Endothelial cell of umbilical vein (primary cell): Measurements from ENCODE around the gene TTLL9.

Experiments
- GATA2 ChIP-seq: IDR thresholded peaks from 2 replicates; pipeline ENCODE4 v1.7.0; 2011; ENCODE audit warnings: low read depth, mild to moderate bottlenecking, moderate library complexity, mixed read lengths, low read length; ENCODE audit not compliant: insufficient read length, insufficient read depth
- JUN ChIP-seq: IDR thresholded peaks from 2 replicates; pipeline ENCODE4 v1.6.1; 2011; ENCODE audit warnings: borderline replicate concordance, low read depth; ENCODE audit not compliant: insufficient read length, insufficient read depth
- POLR2AphosphoS5 ChIP-seq: IDR thresholded peaks from 2 replicates; pipeline ENCODE4 v1.6.1; 2012; ENCODE audit warnings: low read depth, mild to moderate bottlenecking, control low read depth, low read length, moderate library complexity; ENCODE audit not compliant: insufficient read depth
- TF ChIP-seq, protein P1 (sequence below), 2 donors: IDR thresholded peaks; 1 replicate in 1 of 2; 2 replicates in 1 of 2; pipeline ENCODE4 v1.5.1; 2011; ENCODE audit warnings: low read length in 2 of 2, mild to moderate bottlenecking in 2 of 2, moderate library complexity in 2 of 2, control low read depth in 1 of 2, inconsistent platforms in 1 of 2, low read depth in 1 of 2; ENCODE audit not compliant: insufficient read depth in 1 of 2; ENCODE audit errors: extremely low read depth in 1 of 2
- TF ChIP-seq, protein P2 (sequence below): IDR thresholded peaks from 2 replicates; pipeline ENCODE4 v1.6.1; 2011; ENCODE audit not compliant: insufficient read depth, insufficient read length

DNA sequence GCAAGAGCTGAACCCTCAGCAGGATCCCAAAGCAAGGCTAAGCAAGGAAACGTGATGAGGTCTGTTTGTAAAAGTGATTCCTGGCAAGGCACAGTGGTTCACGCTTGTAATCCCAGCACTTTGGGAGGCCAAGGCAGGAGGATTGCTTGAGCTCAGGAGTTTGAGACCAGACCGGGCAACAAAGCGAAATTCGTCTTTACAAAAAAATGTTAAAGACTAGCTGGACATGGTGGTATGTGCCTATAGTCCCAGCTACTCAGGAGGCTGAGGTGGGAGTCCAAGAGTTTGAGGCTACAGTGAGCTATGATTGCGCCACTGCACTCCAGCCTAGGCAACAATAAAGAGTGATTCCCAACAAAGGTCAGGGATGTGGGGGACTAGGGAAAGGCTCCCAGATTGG lies 93.5 kb downstream of the TTLL9 start:
- TF ChIP-seq, protein P1, sequence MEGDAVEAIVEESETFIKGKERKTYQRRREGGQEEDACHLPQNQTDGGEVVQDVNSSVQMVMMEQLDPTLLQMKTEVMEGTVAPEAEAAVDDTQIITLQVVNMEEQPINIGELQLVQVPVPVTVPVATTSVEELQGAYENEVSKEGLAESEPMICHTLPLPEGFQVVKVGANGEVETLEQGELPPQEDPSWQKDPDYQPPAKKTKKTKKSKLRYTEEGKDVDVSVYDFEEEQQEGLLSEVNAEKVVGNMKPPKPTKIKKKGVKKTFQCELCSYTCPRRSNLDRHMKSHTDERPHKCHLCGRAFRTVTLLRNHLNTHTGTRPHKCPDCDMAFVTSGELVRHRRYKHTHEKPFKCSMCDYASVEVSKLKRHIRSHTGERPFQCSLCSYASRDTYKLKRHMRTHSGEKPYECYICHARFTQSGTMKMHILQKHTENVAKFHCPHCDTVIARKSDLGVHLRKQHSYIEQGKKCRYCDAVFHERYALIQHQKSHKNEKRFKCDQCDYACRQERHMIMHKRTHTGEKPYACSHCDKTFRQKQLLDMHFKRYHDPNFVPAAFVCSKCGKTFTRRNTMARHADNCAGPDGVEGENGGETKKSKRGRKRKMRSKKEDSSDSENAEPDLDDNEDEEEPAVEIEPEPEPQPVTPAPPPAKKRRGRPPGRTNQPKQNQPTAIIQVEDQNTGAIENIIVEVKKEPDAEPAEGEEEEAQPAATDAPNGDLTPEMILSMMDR (IDR thresholded peaks at IDR 0.05; ENCODE audit: extremely low read depth in 1 of 2, insufficient read depth in 1 of 2, low read depth in 1 of 2, low read length in 2 of 2): no peak
- TF ChIP-seq, protein P2, sequence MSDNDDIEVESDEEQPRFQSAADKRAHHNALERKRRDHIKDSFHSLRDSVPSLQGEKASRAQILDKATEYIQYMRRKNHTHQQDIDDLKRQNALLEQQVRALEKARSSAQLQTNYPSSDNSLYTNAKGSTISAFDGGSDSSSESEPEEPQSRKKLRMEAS: no peak
- TF ChIP-seq JUN (no peak), GATA2 (no peak), POLR2AphosphoS5 (no peak)
